ENCODE data around the gene PLCD1. TPM values are rescaled to one million over a fixed set of nuclear protein-coding genes. Genes with fewer than 3 reads are reported as not detected.
A peak's percentile ranks its signal among the peaks of the same experiment; 100 is the strongest.

Gene PLCD1
- total RNA-seq, 1 donor from 2014 or later = 19.0 TPM

GRCh38 chr3:37963635-37964034, 65.8 kb downstream of the PLCD1 start:
- peak; percentile 32 for DNase-seq (ENCODE audit: low read depth)

GRCh38 chr3:37963016-37963415, 66.4 kb downstream of the PLCD1 start:
- Histone ChIP-seq H3K4me3 (ENCODE audit: low read depth, low read length) (no peak overlapping the region), H3K36me3 (ENCODE audit: control insufficient read depth, insufficient read depth, low read length) (no peaks in the 10 kb centered on the region), H3K27me3 (ENCODE audit: control insufficient read depth, insufficient read depth, low read length) (no peaks in the 10 kb centered on the region)
- TF ChIP-seq, protein P1, sequence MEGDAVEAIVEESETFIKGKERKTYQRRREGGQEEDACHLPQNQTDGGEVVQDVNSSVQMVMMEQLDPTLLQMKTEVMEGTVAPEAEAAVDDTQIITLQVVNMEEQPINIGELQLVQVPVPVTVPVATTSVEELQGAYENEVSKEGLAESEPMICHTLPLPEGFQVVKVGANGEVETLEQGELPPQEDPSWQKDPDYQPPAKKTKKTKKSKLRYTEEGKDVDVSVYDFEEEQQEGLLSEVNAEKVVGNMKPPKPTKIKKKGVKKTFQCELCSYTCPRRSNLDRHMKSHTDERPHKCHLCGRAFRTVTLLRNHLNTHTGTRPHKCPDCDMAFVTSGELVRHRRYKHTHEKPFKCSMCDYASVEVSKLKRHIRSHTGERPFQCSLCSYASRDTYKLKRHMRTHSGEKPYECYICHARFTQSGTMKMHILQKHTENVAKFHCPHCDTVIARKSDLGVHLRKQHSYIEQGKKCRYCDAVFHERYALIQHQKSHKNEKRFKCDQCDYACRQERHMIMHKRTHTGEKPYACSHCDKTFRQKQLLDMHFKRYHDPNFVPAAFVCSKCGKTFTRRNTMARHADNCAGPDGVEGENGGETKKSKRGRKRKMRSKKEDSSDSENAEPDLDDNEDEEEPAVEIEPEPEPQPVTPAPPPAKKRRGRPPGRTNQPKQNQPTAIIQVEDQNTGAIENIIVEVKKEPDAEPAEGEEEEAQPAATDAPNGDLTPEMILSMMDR (IDR thresholded peaks at IDR 0.05; ENCODE audit: insufficient read depth, low read length, poor library complexity, severe bottlenecking) = no peak
- DNase-seq (ENCODE audit: low read depth) = no peak

More at GRCh38 chr3:37963635-37964034, 65.8 kb downstream of the PLCD1 start:
- Histone ChIP-seq H3K27me3 (ENCODE audit: control insufficient read depth, insufficient read depth, low read length) (no peaks in the 10 kb centered on the region), H3K36me3 (ENCODE audit: control insufficient read depth, insufficient read depth, low read length) (no peaks in the 10 kb centered on the region), H3K4me3 (ENCODE audit: low read depth, low read length) (no peak overlapping the region)
- TF ChIP-seq, protein P1 (IDR thresholded peaks at IDR 0.05; ENCODE audit: insufficient read depth, low read length, poor library complexity, severe bottlenecking) = peak; percentile 9

DNA sequence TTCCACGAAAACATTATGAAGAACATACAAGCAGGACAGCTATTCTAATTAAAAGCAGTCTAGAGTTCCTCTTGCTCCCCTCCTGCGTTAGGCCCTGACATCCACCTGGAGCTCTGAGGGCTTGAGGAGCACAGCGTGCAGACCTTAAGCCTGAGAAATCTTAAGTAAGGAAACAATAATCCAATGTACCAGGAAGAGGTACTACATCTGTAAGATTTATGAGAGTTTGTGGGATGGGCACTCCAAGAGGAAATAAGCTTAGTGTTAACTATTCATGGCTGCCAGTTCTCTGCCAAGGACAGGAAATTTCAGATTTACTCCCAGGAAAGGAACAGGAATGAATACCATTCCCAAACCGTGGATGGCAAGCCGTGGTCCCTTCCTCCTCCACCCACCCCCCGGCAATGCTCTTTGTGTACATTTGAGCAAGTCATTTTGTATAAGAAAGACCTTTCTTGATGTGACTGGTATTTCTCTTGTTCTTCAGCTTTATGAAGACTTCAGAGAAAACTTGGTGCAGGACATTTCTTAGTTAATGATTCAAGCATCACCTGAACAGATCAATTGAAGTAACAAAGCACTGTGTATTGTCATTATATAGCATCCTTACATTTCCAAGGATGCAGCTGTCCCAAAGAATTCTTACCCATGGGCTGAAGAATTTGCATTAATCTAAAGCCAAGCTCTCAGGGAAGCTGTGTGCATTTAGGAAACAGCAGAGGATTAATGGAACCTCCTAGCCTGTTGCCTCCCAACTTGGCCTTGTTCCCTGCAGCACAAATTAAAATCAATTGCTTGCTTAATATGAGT, 67.6 kb downstream of the PLCD1 start:
- DNase-seq (ENCODE audit: low read depth) = no peak
- H3K36me3 ChIP-seq (ENCODE audit: control insufficient read depth, insufficient read depth, low read length) = no peaks in the 10 kb centered on the region
- no peak overlapping the region for H3K4me3 ChIP-seq (ENCODE audit: low read depth, low read length)
- H3K27me3 ChIP-seq (ENCODE audit: control insufficient read depth, insufficient read depth, low read length) = no peaks in the 10 kb centered on the region
- TF ChIP-seq, protein P1 (IDR thresholded peaks at IDR 0.05; ENCODE audit: insufficient read depth, low read length, poor library complexity, severe bottlenecking) = no peak

GRCh38 chr3:37957539-37957936, 71.9 kb downstream of the PLCD1 start:
- no peak for DNase-seq (ENCODE audit: low read depth)
- H3K27me3 ChIP-seq (ENCODE audit: control insufficient read depth, insufficient read depth, low read length) = no peaks in the 10 kb centered on the region
- no peaks in the 10 kb centered on the region for H3K36me3 ChIP-seq (ENCODE audit: control insufficient read depth, insufficient read depth, low read length)
- TF ChIP-seq, protein P1 (IDR thresholded peaks at IDR 0.05; ENCODE audit: insufficient read depth, low read length, poor library complexity, severe bottlenecking) = no peak
- H3K4me3 ChIP-seq (ENCODE audit: low read depth, low read length) = no peak overlapping the region

Other genes starting within 250 kb of the PLCD1 start
- 28.0 and 30.6 TPM in 2 replicates for gene CTDSPL, start 167.8 kb downstream of the PLCD1 start, total RNA-seq
- 7.8 and 11.6 TPM in 2 replicates for gene VILL, start 38.9 kb downstream of the PLCD1 start, total RNA-seq
- 0.17 TPM in 1 of 2 replicates, not detected in the other for gene DLEC1, start 9.6 kb upstream of the PLCD1 start, total RNA-seq
- 54.5 and 60.7 TPM in 2 replicates for gene ACAA1, start 107.5 kb upstream of the PLCD1 start, total RNA-seq
- gene MYD88, start 109.0 kb upstream of the PLCD1 start, total RNA-seq = 36.5 and 71.2 TPM in 2 replicates
- 38.1 and 41.9 TPM in 2 replicates for gene OXSR1, start 135.9 kb upstream of the PLCD1 start, total RNA-seq
- 0.34 TPM in 1 of 2 replicates, not detected in the other for gene SLC22A13, start 236.2 kb upstream of the PLCD1 start, total RNA-seq

All from kidney epithelial cell (primary cell).